AG20443 (cell line): ENCODE measurements around the gene MYOCOS.
A peak's percentile ranks its signal among the peaks of the same experiment; 100 is the strongest.

ENCODE experiments used
- DNase-seq: peaks from one replicate; pipeline ENCODE4 v3.0.0; 2012; ENCODE audit warnings: low spot score, mixed read lengths

MYOCOS gene

DNA sequence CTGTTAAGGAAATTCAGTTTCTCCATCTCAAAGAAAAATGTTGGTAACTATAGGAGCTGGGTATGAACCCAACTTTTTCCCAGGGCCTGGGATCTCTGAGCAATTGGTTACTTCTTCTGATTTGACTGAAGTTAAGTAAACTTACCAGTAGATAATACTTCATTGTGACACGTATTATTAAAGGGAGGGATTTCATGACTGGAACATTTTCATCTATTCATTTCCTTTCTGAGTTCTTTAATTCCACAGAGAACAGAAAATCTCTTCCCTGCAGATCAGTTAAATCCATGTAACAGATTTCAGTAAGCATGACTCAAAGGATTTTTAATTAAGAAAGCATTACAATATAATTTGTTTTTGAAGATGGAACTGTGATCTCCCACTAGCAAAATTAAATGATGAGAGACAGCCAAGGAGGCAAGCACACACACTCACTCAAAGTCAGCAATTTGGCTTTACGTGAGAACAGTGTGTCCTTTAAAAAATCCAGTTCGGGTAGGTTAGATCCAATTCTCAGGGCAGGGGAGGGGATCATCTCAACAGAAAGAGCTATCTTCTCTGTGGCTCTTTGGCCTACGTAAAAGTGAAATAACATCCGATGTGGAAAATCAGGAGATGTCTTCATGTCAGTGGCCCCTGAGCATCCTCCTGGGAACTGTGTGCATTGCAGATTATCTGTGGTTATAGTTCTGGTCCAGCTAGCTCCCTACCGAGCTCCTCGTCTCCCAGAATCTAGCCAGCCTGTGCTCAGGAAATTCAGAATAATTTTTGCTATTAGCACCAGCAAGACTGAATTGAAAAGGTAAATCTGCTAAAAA is 41.2 kb downstream of the MYOCOS start:
- DNase-seq: peak; percentile 29

DNA sequence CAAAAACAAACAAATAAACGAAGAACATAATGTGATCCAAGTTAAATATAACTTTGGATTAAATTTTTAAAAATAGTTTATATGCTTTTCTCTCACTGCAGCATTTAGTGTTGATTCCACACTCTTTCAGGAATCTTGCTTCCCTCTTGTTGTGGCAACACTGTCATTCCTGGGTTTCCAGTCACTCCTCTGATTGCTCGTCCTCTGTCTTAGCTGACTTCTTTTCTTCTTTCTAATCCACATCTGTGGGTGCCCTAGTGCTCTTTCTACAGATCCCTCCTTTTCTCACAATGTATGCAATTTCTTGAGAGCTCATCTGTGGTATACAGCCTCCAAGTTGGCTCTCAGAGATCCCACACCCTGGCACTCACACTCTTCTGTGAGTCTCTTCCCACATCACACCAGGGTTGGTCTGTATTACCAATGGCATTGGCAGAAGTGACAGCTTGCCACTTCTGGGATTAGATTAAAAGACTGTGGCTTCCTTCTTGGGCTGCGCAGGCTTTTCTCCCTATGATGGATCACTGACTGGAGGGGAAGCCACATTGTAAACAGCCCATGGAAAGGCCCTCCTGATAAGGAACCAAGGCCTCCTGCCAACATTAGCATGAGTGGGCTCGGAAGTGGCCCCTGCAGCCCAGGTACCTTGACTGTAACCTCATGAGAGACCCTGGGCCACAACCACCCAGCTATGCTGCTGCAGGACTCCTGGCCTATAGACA is 42.0 kb downstream of the MYOCOS start:
- peak; percentile 64 for DNase-seq

DNA sequence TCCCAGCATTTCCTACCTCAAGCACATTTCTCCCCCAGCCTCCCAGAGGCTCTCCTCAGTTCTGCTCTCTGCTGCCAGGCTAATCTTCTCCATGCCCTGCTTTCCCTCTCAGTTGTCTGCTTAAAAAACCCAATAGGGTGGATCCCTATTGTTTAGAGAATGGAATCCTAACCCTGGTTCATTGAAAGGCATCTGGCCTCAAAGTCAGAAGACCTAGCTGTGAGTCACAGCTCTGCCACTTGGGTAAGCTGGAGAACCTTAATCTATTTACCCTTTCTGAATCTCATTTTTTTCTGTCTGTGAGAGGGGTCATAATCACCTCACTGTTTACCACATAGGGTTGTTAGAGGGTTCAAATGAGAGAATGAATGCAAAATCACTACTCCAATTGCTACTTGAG is 42.9 kb downstream of the MYOCOS start:
- DNase-seq: peak; percentile 45

GRCh38 chr1:171666114-171666769 is 44.2 kb downstream of the MYOCOS start:
- no peak for DNase-seq

DNA sequence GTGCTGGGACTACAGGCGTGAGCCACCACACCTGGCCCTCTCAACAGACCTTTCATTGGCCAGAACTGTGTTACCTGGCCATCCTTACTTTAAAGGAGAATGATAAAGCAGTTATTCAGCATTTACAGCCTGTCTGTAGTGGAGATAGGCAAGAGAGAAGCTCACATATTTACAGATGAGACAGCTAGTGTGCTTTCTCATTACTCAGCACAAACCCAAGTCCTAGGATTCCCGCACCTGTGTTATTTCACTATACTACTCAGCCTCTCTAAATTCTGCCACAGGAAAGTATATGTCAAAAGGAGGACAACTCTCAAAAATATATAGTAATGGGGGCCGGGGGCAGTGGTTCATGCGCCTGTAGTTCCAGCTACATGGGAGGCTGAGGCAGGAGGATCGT is 46.3 kb downstream of the MYOCOS start:
- no peak for DNase-seq

GRCh38 chr1:171670739-171671138 is 48.7 kb downstream of the MYOCOS start:
- no peak for DNase-seq

GRCh38 chr1:171674431-171675405 is 52.7 kb downstream of the MYOCOS start:
- no peak for DNase-seq
